ENCODE results near the gene CCDC146. TPM values are rescaled to one million over a fixed set of nuclear protein-coding genes. Genes with fewer than 3 reads are reported as not detected.
A peak's percentile ranks its signal among the peaks of the same experiment; 100 is the strongest.
"Not testable (repeated sequence)": the region's sequence is repeated elsewhere in the genome, so short reads cannot be mapped to it uniquely, and the experiment has no call there.

The CCDC146 gene
- total and polyA plus RNA-seq, 9 of the 15 experiments (the other 6 are each of a cell fraction or from before 2014, with no cell fraction given), result 0.10 to 0.98 (median 0.26) TPM; not detected in 1

- H4K20me1 ChIP-seq (replicated peaks; ENCODE audit: control insufficient read depth, insufficient read depth, low read length); H3K9me3 ChIP-seq (replicated peaks; ENCODE audit: control insufficient read depth, insufficient read depth, low read depth, low read length); H3K27ac ChIP-seq (ENCODE audit: extremely low read depth, low read depth, low read length); intact Hi-C loops (cut with micrococcal nuclease); in situ Hi-C loops (cut with MboI); H3K27me3 ChIP-seq (ENCODE audit: control insufficient read depth in 2 of 2, insufficient read depth in 2 of 2, low read length in 2 of 2); ATAC-seq; H3K9ac ChIP-seq (ENCODE audit: insufficient read depth in 1 of 2, low read depth in 2 of 2, low read length in 2 of 2); H3K36me3 ChIP-seq (ENCODE audit: control insufficient read depth, insufficient read depth, low read length); H3K9me1 ChIP-seq (ENCODE audit: control insufficient read depth, insufficient read depth, low read length); H3K4me3 ChIP-seq; H3K4me2 ChIP-seq (ENCODE audit: insufficient read depth, low read length); H3K4me1 ChIP-seq (replicated peaks in 1 of 2; ENCODE audit: control insufficient read depth in 2 of 2, insufficient read depth in 2 of 2, low read length in 2 of 2); DNase-seq (ENCODE audit: extremely low read depth in 1 of 4, low spot score in 3 of 4); CTCF ChIA-PET (ENCODE audit: low intra/inter-chr PET ratio); H2AFZ ChIP-seq (ENCODE audit: low read depth, low read length); POLR2A ChIA-PET; H3K79me2 ChIP-seq (ENCODE audit: control insufficient read depth, insufficient read depth, low read length); FAIRE-seq; BruUV-seq (replicated peaks): not testable (repeated sequence)
- peak; percentile 53 for TF ChIP-seq RFX1 (IDR thresholded peaks at IDR 0.05)
- 2% methylated on average over 3 of the region's 4 CpGs for WGBS (ENCODE audit: insufficient coverage, low coverage, missing lambda C conversion rate)
Observed at GRCh38 chr7:77174418-77174817, 52.0 kb downstream of the CCDC146 start.

- CTCF ChIA-PET (ENCODE audit: low intra/inter-chr PET ratio); H3K27me3 ChIP-seq (ENCODE audit: control insufficient read depth in 2 of 2, insufficient read depth in 2 of 2, low read length in 2 of 2); in situ Hi-C loops (cut with MboI); BruUV-seq (replicated peaks); H3K4me3 ChIP-seq; H3K4me1 ChIP-seq (replicated peaks in 1 of 2; ENCODE audit: control insufficient read depth in 2 of 2, insufficient read depth in 2 of 2, low read length in 2 of 2); H4K20me1 ChIP-seq (replicated peaks; ENCODE audit: control insufficient read depth, insufficient read depth, low read length); DNase-seq (ENCODE audit: extremely low read depth in 1 of 4, low spot score in 3 of 4); FAIRE-seq; H3K9ac ChIP-seq (ENCODE audit: insufficient read depth in 1 of 2, low read depth in 2 of 2, low read length in 2 of 2); POLR2A ChIA-PET; H3K79me2 ChIP-seq (ENCODE audit: control insufficient read depth, insufficient read depth, low read length); H3K4me2 ChIP-seq (ENCODE audit: insufficient read depth, low read length); intact Hi-C loops (cut with micrococcal nuclease); H3K9me3 ChIP-seq (replicated peaks; ENCODE audit: control insufficient read depth, insufficient read depth, low read depth, low read length); H3K9me1 ChIP-seq (ENCODE audit: control insufficient read depth, insufficient read depth, low read length); H3K27ac ChIP-seq (ENCODE audit: extremely low read depth, low read depth, low read length); ATAC-seq; H3K36me3 ChIP-seq (ENCODE audit: control insufficient read depth, insufficient read depth, low read length); H2AFZ ChIP-seq (ENCODE audit: low read depth, low read length): not testable (repeated sequence)
- WGBS (ENCODE audit: insufficient coverage, low coverage, missing lambda C conversion rate), result 0% methylated on average over 1 of the region's 3 CpGs
Observed at GRCh38 chr7:77175274-77175800, 52.9 kb downstream of the CCDC146 start.

- H3K9me1 ChIP-seq (ENCODE audit: control insufficient read depth, insufficient read depth, low read length); H3K9me3 ChIP-seq (replicated peaks; ENCODE audit: control insufficient read depth, insufficient read depth, low read depth, low read length); BruUV-seq (replicated peaks); H3K9ac ChIP-seq (ENCODE audit: insufficient read depth in 1 of 2, low read depth in 2 of 2, low read length in 2 of 2); H3K27ac ChIP-seq (ENCODE audit: extremely low read depth, low read depth, low read length); ATAC-seq; CTCF ChIA-PET (ENCODE audit: low intra/inter-chr PET ratio); H3K27me3 ChIP-seq (ENCODE audit: control insufficient read depth in 2 of 2, insufficient read depth in 2 of 2, low read length in 2 of 2); in situ Hi-C loops (cut with MboI); H3K79me2 ChIP-seq (ENCODE audit: control insufficient read depth, insufficient read depth, low read length); H4K20me1 ChIP-seq (replicated peaks; ENCODE audit: control insufficient read depth, insufficient read depth, low read length); H3K4me2 ChIP-seq (ENCODE audit: insufficient read depth, low read length); FAIRE-seq; H3K4me3 ChIP-seq; H3K4me1 ChIP-seq (replicated peaks in 1 of 2; ENCODE audit: control insufficient read depth in 2 of 2, insufficient read depth in 2 of 2, low read length in 2 of 2); intact Hi-C loops (cut with micrococcal nuclease); H2AFZ ChIP-seq (ENCODE audit: low read depth, low read length); DNase-seq (ENCODE audit: extremely low read depth in 1 of 4, low spot score in 3 of 4); H3K36me3 ChIP-seq (ENCODE audit: control insufficient read depth, insufficient read depth, low read length): not testable (repeated sequence)
- POLR2A ChIA-PET, result interaction anchor here (0.7 kb wide), 1 partner anchor 23 kb away, joined by 3 read pairs; no protein-coding TSS in a partner anchor
- WGBS (ENCODE audit: insufficient coverage, low coverage, missing lambda C conversion rate), result 15% methylated on average over 9 of the region's 9 CpGs
Observed at GRCh38 chr7:77177321-77177904, 55.0 kb downstream of the CCDC146 start.

DNA sequence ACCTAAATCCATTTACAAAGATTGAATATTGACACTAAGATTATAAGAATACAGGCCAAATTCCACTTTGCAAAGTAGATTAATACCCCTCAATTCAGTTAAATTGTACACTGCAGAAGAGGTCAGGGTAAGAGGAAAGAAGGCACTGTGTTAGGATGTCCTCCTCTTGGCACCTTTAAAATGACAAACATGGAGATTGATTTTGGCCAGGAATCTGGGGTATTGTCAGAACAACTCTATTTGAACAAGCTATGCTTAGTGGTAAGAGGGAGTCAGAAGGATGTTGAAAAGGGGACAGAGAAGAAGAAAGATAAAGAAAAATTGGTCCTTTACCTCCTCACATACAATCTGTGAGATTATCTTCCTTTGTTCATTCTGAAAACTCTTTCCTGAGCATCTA lies 55.6 kb downstream of the CCDC146 start:
- ATAC-seq; FAIRE-seq; H4K20me1 ChIP-seq (replicated peaks; ENCODE audit: control insufficient read depth, insufficient read depth, low read length); H3K9ac ChIP-seq (ENCODE audit: insufficient read depth in 1 of 2, low read depth in 2 of 2, low read length in 2 of 2); H3K9me1 ChIP-seq (ENCODE audit: control insufficient read depth, insufficient read depth, low read length); intact Hi-C loops (cut with micrococcal nuclease); H3K27ac ChIP-seq (ENCODE audit: extremely low read depth, low read depth, low read length); POLR2A ChIA-PET; H3K9me3 ChIP-seq (replicated peaks; ENCODE audit: control insufficient read depth, insufficient read depth, low read depth, low read length); BruUV-seq (replicated peaks); H2AFZ ChIP-seq (ENCODE audit: low read depth, low read length); H3K4me3 ChIP-seq; H3K4me1 ChIP-seq (replicated peaks in 1 of 2; ENCODE audit: control insufficient read depth in 2 of 2, insufficient read depth in 2 of 2, low read length in 2 of 2); DNase-seq (ENCODE audit: extremely low read depth in 1 of 4, low spot score in 3 of 4); in situ Hi-C loops (cut with MboI); H3K36me3 ChIP-seq (ENCODE audit: control insufficient read depth, insufficient read depth, low read length); CTCF ChIA-PET (ENCODE audit: low intra/inter-chr PET ratio); H3K4me2 ChIP-seq (ENCODE audit: insufficient read depth, low read length); H3K79me2 ChIP-seq (ENCODE audit: control insufficient read depth, insufficient read depth, low read length); H3K27me3 ChIP-seq (ENCODE audit: control insufficient read depth in 2 of 2, insufficient read depth in 2 of 2, low read length in 2 of 2): not testable (repeated sequence)

All from K562 (cell line).